UCSD-AML1 (cell line): ENCODE results near the gene ALK.
"Not testable (repeated sequence)": the region's sequence is repeated elsewhere in the genome, so short reads cannot be mapped to it uniquely, and the experiment has no call there.

Experiments
- DNase-seq: peaks from one replicate; lab custom pipeline; 2025; ENCODE audit not compliant: unreplicated experiment; lab: John Stamatoyannopoulos, UW

ALK gene

GRCh38 chr2:29844713-29845326 is 76.6 kb downstream of the ALK start:
- no peak for DNase-seq

- DNase-seq, result no peak
Measured at GRCh38 chr2:29841386-29842004, 79.9 kb downstream of the ALK start.

GRCh38 chr2:29839306-29839705 is 82.1 kb downstream of the ALK start:
- no peak for DNase-seq

- no peak for DNase-seq
Measured at GRCh38 chr2:29837925-29838324, 83.5 kb downstream of the ALK start.

DNA sequence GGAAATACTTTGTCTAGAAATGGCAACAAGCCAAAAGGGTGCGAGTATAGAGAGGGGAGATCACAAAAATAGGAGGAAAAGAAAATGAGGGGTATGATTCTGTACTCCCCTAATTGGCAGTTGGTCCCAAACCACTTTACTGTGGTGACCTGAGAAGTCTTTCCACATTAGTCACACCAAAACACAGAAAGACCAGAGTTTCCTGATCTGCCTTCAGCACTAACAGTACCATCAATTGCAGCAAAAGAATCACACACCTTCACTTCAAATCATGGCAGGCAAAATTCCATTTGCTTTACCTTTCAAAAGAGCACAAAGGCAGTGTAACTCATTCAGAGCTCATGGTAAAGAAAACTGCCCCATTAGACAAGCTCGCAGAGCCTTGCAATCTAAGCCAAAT is 86.8 kb downstream of the ALK start:
- DNase-seq, result no peak

DNA sequence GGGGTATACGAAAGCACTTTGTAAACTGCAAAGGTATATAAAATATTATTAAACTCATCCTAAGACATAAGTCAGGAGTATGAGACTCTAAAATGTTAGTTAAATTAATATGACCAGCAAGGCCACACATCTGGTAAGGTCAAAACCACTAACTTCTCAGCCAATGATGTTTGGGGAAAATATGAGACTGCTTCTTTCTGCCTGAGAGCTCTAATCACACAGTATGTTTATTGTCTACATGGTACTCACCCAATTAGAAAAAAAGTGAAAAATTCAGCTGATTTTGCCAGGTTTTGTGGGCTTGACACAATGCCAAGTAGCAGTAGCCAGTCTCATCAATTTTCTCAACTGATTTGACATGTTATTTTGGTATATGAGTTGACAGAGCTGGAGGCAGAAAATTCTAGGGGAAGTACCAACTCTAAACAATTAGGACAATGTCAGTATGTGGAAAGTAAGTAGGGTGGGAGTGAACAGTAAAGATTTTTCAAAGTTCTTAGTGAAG is 87.3 kb downstream of the ALK start:
- no peak for DNase-seq

- no peak for DNase-seq
Measured at GRCh38 chr2:29831560-29831959, 89.8 kb downstream of the ALK start.

DNA sequence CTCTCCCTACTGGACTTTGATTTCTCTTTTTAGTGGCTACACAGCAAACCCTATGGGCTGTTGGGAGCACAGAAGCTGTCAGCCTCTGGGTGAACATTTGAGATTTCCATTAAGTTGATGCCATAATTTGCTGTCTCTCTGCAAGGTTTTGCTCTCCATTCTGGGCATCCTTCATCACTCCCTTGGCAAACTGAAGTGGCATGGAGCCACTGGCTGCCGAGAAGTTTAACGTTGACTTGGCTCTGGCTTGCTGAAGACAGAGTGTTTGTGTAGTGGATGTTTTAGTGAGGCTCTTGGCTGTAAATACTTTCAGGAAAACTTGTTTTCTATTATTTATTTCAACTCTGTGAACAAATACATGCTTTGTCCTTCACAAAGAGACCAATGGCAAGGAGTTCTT is 91.5 kb downstream of the ALK start:
- no peak for DNase-seq

DNA sequence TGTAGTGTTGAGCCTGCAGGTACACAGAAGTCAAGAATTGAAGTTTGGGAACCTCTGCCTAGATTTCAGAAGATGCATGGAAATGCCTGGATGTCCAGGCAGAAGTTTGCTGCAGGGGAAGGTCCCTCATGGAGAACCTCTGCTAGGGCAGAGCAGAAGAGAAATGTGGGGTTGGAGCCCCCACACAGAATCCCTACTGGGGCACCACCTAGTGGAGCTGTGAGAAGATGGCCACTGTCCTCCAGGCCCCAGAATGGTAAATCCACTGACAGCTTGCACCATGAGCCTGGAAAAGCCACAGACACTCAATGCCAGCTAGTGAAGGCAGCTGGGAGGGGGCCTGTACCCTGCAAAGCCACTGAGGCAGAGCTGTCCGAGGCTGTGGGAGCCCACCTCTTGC is 97.2 kb downstream of the ALK start:
- DNase-seq, result not testable (repeated sequence)

DNA sequence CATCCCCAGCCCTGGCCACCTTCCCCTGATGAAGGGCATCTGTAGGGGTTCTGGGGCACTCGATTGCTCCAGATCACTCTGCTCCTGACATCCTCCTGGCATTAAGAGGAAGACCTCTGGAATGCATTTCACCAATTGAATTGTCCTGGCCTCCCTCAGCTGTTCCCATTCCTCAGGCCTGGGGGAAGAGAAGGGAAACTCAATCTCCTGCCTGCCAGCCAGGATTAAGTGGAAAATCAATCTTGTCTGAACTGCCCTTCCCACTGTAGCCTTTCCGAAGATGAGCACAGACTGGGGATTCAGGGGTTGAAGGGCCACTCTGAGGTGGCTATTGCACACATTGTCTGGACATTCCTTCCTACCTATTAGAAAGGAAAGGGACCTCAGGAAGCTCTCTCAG is 99.8 kb downstream of the ALK start:
- no peak for DNase-seq

DNA sequence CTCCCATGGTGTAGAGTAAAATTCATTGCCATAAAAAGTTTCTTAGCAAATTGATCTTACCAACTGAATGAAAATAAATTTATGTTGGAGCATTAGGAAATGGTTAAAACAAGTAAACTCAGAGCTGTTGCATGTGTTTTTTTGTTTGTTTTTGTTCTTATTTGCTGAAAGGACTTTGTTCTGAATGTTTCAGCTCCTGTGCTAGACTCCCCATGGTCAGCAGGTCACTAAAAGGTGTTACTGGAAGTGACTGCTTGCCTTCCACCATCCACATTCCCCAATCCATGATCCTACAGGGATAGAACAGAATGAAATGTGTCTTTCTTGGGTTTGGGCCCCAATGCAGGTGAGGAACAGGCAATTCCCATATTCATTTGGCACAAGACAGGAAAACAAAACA is 101.8 kb downstream of the ALK start:
- DNase-seq, result no peak

- DNase-seq, result no peak
Measured at GRCh38 chr2:29817801-29818680, 103.3 kb downstream of the ALK start.

GRCh38 chr2:29817299-29817698 is 104.1 kb downstream of the ALK start:
- no peak for DNase-seq

- DNase-seq, result no peak
Measured at GRCh38 chr2:29816651-29817050, 104.7 kb downstream of the ALK start.

DNA sequence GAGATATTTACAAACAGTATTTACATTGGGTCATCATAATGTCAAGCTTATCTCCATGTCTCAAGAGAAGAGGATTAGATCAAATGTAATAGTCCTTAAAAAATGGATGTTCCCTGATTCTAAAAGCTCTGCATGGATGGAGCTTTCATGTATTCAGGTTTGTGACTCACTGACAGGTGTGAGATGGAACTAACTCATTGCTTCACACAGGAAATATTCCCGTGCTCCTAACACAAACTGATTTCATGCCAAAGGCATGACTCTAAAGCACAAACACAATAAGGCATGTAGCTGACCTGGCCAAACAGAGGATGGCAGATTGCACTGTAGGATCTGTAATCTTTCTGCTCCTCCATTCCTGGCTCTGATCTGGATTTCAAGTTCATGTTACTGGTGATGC is 110.0 kb downstream of the ALK start:
- DNase-seq, result no peak

DNA sequence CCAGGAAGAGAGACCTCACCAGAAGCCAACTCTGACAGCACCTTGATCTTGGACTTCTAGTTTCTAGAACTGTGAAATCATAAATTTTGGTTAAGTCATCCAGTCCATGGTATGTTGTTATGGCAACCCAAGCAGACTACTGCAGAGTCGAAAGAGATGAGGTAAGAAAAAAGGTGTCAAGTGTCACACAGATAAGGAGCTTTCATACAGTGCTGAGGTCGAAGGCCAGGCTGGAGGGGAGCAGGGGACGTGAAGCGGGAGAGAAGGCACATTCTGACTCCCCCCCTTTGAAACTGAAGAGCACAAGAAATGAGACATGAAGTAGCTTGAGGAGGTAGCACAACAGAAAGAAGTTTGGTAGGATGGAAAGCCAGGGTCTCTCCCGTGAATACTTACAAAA is 110.4 kb downstream of the ALK start:
- DNase-seq, result no peak

- DNase-seq, result no peak
Measured at GRCh38 chr2:29808321-29808720, 113.1 kb downstream of the ALK start.

- no peak for DNase-seq
Measured at GRCh38 chr2:29807082-29807481, 114.3 kb downstream of the ALK start.

GRCh38 chr2:29806461-29806860 is 114.9 kb downstream of the ALK start:
- no peak for DNase-seq

DNA sequence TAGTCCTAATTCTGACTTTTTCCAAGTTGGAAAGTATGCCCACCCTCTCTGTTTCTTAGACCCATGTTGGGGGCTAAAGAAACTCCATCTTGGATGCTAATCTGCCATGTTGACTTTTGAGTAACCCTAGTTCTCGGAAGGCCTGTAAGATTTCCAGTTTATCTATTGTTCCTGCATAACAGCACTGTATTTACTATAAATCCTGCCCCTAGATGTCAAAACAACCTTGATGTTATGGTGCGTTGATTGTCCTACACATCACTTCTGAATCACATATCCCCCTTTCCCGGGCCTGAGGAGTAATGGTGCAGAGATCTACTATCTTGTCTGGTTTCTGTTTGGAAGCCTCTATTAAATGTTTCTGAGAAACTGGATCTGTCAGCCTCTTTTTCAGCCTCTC is 116.7 kb downstream of the ALK start:
- no peak for DNase-seq

DNA sequence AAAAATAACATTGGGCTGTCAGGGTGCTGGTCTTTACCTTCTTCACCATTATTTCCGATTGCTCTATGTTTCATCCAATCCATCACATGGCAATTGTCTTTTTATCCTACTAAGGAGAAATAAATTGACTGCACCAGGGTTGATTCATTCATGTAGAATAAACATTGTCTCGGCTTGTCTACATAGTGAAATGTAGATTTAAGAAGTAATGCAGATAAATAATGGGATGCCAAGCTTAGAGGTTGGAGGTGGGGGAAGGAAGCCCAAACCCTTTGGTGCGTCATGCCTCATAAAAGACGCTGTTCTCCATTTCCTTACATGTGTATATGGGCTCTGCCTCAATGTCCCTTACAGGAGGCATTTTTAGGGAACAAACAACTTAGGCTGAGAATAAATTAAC is 117.8 kb downstream of the ALK start:
- DNase-seq, result no peak

- DNase-seq, result no peak
Measured at GRCh38 chr2:29802986-29803385, 118.4 kb downstream of the ALK start.
